Progenitor cell of endocrine pancreas (in vitro differentiated cells): ENCODE data around the gene BPIFB1. TPM values are rescaled to one million over a fixed set of nuclear protein-coding genes. Genes with fewer than 3 reads are reported as not detected.

Experiments used
- DNase-seq: peaks from one replicate; pipeline ENCODE4 v3.0.0; 2021; ENCODE audit warnings: low spot score; ENCODE audit not compliant: unreplicated experiment
- H3K27ac Mint-ChIP-seq: 2 replicates; pipeline ENCODE4 v1.8.0; 2021; ENCODE audit warnings: mild to moderate bottlenecking, moderate library complexity, mixed read lengths
- H3K27me3 Mint-ChIP-seq: 2 replicates; pipeline ENCODE4 v1.8.0; 2021; ENCODE audit warnings: mixed read lengths
- H3K36me3 Mint-ChIP-seq: 2 replicates; pipeline ENCODE4 v1.8.0; 2022; ENCODE audit warnings: mixed read lengths; ENCODE audit not compliant: insufficient read depth
- H3K4me1 Mint-ChIP-seq: 2 replicates; pipeline ENCODE4 v1.8.0; 2021; ENCODE audit warnings: low read depth, mixed read lengths
- H3K4me3 Mint-ChIP-seq: 2 replicates; pipeline ENCODE4 v1.8.0; 2021; ENCODE audit warnings: low read depth, mild to moderate bottlenecking, moderate library complexity, mixed read lengths
- H3K9me3 Mint-ChIP-seq: 2 replicates; pipeline ENCODE4 v1.8.0; 2021; ENCODE audit warnings: low read depth, mixed read lengths
- CTCF ChIP-seq: fragments of 200-600 bp; sonication (generic); IDR thresholded peaks from one replicate; pipeline ENCODE4 v1.5.0; 2021; ENCODE audit warnings: antibody characterized with exemption, mild to moderate bottlenecking; ENCODE audit not compliant: unreplicated experiment
- total RNA-seq: library from RNA; stranded (reverse); gene quantifications from 2 replicates; pipeline ENCODE4 v1.2.1, GENCODE V29; 2021

Gene BPIFB1
- total RNA-seq, 1 donor from 2014 or later = not detected

GRCh38 chr20:33249456-33249855, 33.6 kb upstream of the BPIFB1 start:
- TF ChIP-seq CTCF = no peak
- H3K36me3 Mint-ChIP-seq = no peaks in the 10 kb centered on the region
- H3K4me3 Mint-ChIP-seq = no peak overlapping the region
- no peaks in the 10 kb centered on the region for H3K4me1 Mint-ChIP-seq
- no peaks in the 10 kb centered on the region for H3K9me3 Mint-ChIP-seq
- H3K27ac Mint-ChIP-seq = no peak overlapping the region
- H3K27me3 Mint-ChIP-seq = peaks cover under 1% of the 10 kb centered on the region
- DNase-seq = no peak

DNA sequence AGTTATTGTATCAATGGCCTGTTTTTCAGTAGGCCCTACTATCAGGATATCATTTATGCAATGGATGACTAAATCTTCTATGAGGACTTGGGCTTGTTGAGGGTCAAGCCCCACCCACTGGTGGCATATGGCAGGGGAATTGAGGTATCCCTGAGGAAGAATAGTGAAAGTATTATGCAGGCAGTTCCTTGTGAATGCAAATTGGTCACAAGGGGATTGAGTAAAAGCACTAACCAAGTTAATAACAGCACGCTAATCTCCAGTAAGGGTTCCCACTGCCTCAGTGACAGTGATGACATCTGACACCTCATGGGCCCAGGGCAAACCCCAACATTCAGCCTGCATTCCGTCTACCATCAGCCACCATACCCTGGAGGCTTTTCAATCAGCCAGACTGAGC, 32.3 kb upstream of the BPIFB1 start:
- H3K27me3 Mint-ChIP-seq = no peaks in the 10 kb centered on the region
- no peak for TF ChIP-seq CTCF
- H3K9me3 Mint-ChIP-seq = peaks cover 3% of the 10 kb centered on the region
- DNase-seq = no peak
- H3K4me3 Mint-ChIP-seq = no peak overlapping the region
- no peaks in the 10 kb centered on the region for H3K4me1 Mint-ChIP-seq
- no peaks in the 10 kb centered on the region for H3K36me3 Mint-ChIP-seq
- no peak overlapping the region for H3K27ac Mint-ChIP-seq

- Mint-ChIP-seq H3K27ac (no peak overlapping the region), H3K36me3 (no peaks in the 10 kb centered on the region), H3K27me3 (no peaks in the 10 kb centered on the region), H3K4me3 (no peak overlapping the region), H3K4me1 (no peaks in the 10 kb centered on the region), H3K9me3 (peaks cover 3% of the 10 kb centered on the region)
- no peak for DNase-seq
- no peak for TF ChIP-seq CTCF
Measured at GRCh38 chr20:33251496-33251895, 31.5 kb upstream of the BPIFB1 start.

GRCh38 chr20:33252460-33252859, 30.6 kb upstream of the BPIFB1 start:
- Mint-ChIP-seq H3K27me3 (no peaks in the 10 kb centered on the region), H3K4me3 (no peak overlapping the region), H3K27ac (no peak overlapping the region), H3K36me3 (no peaks in the 10 kb centered on the region), H3K9me3 (peaks cover 3% of the 10 kb centered on the region), H3K4me1 (no peaks in the 10 kb centered on the region)
- no peak for TF ChIP-seq CTCF
- DNase-seq = no peak

GRCh38 chr20:33255005-33255404, 28.0 kb upstream of the BPIFB1 start:
- Mint-ChIP-seq H3K27me3 (no peaks in the 10 kb centered on the region), H3K27ac (no peak overlapping the region), H3K36me3 (no peaks in the 10 kb centered on the region), H3K4me1 (no peaks in the 10 kb centered on the region), H3K9me3 (peaks cover 3% of the 10 kb centered on the region), H3K4me3 (no peak overlapping the region)
- no peak for TF ChIP-seq CTCF
- no peak for DNase-seq
